Dedifferentiated amniotic fluid mesenchymal stem cell (primary cell): ENCODE results near the gene PCDH9.
A peak's percentile ranks its signal among the peaks of the same experiment; 100 is the strongest.

Experiments used
- DNase-seq: peaks from one replicate; pipeline ENCODE4 v3.0.0-alpha.2; 2016; ENCODE audit errors: extremely low spot score

The PCDH9 gene

DNA sequence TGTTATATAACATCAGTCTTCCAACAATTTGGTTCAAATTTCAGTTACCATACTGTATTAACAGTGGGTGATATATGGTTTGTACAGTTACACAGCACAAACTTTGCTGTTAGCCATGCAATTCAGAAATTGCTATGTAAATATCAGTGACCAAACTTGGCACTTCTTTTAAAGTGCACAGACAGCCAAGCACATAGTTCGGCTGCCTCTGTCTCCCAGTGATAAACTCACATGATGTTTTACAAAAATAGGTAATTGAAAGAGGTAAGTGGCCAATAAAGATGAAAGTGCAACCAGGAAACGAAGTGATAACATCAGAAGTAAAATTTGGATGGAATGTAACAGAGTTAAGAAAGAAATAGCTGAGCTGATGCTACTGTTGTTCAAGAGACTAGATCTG, 143.9 kb downstream of the PCDH9 start:
- no peak for DNase-seq

DNA sequence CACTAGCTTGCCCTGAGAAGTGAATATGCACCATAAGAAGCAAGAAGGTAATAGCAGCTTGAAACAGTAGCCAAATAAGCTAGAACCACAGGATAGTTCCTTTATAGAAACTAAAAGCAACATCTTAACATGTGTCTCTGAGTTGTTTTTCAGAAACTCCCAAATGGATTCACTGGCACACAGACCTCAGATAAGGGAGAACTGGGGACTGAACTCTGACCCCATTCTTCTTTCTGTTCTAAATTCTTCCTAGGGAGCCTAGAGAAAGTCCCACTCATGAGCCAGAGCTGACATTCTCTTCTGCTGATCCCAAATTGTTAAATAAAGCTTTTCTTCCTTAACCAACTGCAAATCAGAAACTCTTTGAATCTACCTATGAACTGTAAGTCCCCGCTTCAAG, 146.1 kb downstream of the PCDH9 start:
- DNase-seq = no peak

DNA sequence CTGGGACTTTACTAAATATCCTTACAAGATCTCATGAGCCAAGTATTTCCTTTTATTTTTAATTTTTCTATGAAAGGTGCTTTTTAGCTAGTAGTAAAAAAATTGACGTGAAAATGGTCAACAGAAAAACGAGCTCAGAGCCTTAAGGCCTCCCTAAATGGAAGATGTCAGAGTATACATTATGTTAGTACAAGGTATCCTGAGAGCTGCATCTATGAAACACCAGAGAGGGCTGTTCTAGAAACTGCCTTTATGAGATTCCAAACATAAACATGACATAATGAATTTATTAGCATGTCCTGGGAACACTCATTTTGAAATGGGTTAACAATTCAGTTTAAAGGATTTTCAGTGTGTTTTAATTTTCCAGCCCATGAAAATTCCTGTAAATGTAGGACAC, 146.6 kb downstream of the PCDH9 start:
- DNase-seq = no peak

DNA sequence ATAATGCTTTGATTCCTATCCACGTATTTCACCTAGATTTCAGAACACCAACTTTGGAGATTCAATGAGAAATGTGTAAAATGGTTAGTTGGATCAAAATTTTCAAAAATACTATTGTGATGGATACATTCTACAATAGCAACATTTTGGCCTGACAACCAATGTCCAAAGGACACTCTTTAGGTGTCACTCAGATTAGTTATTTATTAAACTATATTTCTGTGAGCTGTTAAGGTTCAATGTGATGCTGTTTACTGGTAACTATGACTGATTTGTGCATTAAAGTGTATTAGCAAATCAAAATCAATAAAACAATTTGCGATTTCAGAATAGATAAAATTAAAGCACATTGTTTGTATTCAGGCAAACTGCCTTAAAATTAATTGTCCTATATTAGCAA, 149.8 kb downstream of the PCDH9 start:
- DNase-seq = no peak

DNA sequence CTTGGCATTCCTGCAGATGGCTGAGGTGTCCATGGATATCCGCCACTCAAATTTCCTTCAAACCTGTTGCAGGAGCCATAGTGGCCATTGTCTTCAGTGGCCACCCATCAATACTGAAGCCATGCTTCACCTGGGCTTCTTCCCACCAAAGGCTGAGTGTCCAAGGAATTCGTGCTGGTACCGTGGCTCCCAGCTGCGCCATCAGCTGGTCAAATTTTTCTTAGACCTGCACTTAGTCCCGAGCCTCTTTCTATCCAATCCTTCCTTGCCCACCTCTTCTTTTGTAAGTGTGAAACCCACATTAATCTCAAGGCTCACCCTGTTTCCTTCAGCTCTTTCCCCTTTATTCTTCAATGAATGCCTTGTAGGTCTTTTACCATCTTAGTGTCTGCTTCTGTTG, 152.1 kb downstream of the PCDH9 start:
- DNase-seq = no peak

DNA sequence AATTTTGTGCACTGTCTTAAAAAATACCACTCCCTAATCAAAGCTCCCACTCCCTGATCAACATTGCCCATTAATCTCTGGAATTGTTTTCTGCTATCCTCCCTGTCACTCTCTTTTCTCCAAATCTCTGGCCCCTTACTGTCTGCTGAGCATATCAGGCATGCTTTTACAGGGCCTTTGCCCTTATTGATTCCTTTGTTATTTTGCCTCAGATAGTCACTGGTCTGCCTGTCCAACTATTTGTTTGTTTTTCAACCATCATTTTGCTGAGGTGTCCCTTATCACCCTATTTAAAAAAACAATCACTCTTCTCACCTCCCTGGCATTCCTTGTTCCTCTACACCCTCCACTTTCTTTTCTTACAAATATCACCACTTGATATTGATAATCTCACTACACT, 153.0 kb downstream of the PCDH9 start:
- no peak for DNase-seq

DNA sequence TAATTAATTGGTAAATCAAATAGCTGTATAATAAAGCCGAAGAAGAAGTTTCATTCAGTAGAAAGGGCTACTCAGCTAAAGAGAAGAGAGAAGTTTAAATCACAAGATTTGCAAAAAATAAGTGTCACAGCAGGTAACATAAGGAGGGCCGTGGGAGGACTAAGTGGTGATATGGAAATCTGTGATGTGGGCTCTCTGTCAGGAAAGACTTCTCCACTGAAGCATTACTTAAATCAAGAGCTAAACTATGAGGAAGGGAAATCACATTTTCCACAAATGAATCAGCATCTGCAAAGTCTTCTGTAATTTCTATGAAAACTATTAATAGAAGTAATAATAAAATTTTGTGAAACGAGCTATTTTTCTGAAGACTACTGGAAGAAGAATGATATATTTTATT, 153.8 kb downstream of the PCDH9 start:
- no peak for DNase-seq

DNA sequence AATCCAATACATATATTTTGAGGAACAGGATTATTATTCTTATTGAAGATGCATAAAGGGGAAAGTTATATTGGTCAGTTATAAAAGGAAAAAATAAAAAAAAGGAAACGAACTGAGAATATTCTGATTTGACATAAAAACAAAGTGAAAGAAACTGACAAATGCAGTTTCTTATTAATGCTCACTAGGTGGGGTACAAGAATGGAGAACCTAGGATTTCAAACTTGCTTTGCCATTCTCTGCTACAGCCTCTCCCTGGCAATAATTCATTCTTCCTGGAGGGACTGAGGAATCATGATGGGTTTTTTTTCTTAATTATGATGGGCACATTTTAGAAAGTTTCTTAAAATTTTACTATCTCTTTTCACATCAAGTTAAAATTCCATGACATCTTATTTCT, 154.9 kb downstream of the PCDH9 start:
- no peak for DNase-seq

DNA sequence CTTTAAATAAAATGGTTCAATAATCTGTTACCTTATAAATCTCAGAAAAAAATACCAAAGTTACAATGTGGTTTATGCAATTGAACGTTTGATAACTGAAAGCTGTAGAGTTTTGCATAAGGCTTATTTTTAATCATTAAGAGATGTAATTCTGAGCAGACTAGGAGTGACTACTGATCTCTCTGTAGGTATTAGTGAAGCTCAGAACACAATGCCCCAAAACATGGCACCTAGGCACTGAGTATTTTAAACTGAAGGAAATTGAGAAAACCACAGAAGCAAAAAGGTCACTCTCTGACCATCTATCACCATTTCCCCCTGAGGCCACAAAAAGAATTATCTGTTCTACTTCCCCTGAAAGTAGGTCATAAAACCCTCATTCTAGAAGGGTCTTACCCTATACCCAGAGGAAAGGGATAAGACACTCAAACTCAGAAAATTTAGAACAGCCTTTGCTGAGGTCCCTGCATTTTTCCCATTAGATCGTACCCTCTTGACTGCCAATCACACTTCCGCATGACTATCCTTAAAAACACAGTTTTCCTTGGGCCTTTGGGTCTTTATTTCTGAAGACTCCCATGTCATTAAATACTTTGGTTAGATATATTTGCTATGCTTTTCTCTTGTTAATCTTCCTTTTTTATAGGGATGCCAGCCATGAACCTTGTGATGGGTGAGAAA, 158.1 kb downstream of the PCDH9 start:
- DNase-seq = no peak

DNA sequence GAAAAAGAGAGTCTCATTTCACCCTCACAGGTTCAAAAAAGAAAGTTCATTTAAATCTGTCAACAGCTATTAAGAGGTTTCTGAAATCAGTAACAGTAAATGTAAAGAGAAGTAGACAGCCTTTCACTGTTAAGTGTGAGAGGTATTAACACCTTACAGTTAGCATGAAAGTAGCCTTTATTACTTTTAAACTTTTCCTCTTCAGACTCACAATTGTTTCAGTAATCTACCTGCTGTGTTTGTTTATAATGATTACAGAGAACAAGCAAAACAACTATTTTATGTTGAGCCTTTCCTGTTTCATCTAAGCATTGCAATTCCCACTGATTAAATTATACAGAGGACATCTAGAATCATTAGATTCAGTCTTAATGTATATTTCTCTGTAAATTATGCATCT, 159.8 kb downstream of the PCDH9 start:
- no peak for DNase-seq

DNA sequence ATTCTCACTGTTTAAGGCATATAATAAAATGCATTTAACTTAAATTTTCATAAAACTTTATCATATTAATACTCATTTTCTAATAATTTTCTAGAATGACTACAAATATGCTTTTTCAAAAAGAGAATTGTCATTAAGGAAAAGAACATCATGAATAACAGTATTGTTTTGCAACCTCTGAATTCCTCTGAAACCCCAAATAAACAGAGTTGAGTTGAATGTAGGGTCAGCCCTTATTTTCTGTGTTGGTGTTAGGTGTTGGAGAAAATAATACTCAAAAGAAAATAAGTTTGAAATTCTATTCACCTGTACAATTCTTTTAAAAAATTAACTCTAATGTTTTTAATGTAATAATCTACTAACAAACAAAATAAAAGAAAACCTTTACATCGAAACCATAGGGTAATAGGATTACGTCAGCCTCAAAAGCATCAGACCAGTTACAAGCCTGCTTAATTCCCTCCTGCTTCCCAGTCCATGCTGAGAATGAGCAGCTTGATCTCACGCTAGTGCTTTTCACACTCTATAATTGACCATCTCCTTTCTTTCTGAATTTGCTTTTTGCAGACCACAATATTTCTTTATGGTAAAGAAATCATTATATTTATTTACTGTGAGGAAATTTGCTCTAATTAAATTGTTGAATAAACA, 160.9 kb downstream of the PCDH9 start:
- DNase-seq = no peak

DNA sequence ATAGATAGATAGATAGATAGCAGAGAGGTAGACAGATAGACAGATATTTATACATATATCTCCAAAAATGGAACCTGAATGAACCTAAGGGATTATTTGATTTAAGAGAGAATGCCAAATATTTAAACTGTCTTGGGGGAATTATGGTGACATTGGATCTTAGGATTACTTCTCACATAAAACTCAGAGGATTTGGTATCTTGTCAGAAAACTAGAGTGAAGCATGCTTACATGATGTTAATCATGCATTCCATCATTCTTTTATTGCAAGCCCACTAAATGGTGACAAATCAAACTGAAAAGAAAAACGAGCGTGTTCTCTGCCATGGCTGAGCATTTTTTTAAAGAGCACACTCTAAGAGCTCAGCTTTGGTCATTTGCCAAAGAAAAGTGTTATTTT, 165.2 kb downstream of the PCDH9 start:
- no peak for DNase-seq

DNA sequence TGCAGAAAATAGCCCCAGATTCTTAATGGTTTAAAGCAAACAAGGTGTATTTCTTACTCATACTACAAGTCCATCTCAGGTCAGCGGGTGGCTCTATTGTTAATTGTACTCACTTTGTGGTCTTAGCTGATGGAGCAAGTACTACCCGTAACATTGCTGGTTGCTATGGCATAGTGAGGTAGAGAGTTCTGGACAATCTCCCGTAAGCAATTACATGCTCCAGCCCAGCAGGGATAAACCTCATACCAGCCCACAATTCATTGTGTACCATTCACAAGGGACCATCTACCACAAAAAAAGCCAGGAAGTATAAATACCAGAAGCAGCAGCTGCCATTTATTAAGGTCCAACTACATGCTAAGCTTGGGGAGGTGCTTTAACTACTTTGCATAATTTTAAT, 167.1 kb downstream of the PCDH9 start:
- DNase-seq = no peak

DNA sequence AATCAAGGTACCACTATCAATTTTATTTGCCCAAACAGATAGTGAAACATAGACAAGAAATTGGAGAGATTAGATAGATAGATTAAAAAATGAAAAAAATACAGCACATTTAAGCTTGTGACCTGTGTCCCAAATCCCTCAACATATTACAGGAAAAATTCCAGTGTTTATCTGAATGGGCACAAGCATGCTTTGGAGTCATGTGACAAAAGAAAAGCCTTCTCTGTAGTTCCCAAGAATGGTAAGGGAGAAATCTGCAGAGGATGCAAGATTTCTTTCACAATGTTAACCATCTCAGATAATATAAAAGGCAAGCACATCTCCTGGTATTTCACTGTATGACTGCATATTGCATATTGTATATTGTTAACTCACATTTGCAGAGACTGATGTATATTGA, 168.0 kb downstream of the PCDH9 start:
- DNase-seq = no peak

DNA sequence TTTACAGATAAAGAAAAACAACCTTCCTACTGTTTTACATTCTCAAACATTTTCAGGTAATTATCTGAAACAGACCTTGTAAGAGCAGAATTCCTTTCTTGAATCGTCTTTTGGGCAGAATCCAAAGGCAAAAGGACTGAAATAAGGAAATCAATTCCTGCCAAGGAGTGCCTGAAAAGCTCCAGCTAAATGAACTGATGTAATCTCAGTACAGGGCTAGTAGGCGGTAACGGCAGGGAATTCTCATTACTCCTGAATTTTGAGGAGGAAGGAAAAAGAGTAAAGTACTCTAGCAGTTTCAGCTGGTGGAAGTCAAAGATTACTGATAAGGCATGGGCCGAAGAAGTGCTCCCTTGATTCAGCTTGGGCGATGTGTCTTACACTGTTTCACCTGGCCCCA, 168.4 kb downstream of the PCDH9 start:
- DNase-seq = no peak

DNA sequence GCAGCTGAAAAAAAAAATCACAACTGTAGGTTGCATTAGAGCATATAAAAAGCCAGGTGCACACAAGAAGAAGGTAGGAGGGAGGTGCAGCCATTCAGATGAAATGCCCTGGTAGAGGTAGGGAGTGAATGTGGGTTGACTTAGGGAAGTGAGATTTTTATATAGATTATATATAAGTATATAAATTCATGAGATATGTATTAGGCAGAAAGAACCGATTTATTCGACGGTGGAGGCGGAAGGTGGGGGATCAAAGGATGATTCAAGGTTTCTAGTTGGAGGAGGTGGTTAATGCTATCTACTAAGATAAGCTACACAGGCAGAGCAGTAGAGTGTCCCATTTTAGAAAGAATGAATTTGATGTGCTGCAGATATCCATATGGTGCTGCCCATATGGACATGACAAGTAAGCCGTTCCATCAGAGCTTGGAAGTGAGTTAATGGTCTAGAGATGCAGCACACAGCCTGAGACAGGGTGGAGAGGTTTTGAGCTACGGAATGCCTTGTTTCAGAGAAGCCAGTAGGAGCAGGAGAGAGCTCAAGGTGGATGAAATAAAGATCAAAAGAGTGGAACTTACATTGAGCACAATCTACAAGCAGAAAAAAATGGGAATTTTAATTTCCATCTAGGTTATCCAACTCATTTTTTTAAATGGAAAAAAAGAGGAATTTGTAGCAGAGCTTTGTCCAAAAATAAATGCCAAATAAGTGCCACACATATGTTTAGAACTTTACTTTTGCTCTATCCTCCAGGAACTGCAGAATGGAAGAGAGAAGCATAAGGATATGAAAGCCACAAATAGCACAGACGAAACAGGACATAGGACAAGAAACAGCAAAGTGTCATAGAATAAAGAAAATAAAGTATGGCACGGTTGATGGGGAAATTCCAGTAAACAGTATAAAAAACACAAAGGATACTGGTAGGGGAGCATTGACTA, 177.3 kb downstream of the PCDH9 start:
- no peak for DNase-seq

DNA sequence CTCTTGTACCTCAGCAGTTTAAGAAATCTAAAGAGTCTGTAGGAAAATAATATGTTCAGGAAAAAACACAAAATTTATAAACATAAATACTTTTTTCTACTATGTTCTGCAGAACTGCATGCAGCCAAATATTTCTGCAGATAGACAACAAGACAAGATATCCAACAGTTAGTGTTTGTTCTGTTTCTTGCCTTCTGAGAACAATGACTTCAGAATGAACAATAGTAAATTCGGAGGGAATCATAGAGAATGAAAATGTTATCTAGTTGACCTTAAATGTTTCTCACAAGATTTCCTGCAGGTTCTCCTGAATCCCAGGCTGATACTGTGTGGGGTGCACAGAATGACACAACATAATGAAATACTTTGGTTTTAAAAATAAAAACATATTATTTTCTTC, 180.4 kb downstream of the PCDH9 start:
- no peak for DNase-seq

DNA sequence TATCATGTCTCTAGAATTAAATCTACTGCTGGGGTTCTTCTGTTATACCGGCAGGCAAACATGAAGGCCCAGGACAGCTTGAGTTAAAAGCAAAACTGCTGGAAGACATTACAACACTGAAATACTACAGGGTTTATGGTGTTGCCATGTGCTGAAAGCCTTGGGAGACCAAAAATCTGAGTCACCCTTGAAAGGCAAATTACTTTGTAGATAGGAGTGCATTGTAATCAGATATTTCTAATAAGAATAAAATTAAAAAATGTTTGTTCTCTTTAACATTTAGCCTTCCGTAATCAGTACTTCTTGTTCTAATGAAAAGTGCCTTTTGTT, 181.3 kb downstream of the PCDH9 start:
- peak; percentile 57 for DNase-seq

DNA sequence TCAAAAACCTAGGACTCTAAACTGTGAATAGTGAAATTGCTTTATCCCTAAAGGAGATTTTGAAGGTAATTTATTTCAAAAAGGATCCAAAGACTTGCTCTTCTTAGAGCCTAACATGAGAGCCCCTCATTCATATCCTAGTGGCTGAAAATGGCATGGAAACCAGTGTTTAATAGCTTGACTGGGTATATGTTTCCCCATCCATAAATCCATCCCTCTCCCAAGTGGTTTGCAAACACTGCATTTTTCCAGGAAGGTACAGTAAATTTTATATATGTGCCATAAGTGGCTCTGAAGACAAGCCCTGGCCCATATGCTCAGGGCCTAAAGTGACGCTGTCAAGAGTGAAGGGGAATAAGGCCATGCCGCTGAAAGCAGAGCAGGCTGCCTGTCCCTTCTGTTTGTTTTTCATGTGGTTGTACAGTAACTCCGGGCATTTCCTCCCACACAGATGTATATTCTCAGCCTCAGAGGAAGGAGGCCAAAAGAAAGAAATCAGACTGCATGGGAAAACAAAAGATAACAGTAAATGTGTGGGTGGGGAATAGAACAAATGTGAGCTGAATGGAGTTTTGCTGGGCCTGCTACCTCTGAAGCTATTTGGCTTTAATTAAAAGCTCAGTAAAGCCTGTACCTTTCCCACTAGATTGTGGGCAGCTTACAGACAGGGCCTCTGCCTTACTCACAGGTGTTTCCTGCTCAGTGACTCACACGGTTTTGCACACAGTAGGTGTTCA, 181.9 kb downstream of the PCDH9 start:
- DNase-seq = peak; percentile 67

DNA sequence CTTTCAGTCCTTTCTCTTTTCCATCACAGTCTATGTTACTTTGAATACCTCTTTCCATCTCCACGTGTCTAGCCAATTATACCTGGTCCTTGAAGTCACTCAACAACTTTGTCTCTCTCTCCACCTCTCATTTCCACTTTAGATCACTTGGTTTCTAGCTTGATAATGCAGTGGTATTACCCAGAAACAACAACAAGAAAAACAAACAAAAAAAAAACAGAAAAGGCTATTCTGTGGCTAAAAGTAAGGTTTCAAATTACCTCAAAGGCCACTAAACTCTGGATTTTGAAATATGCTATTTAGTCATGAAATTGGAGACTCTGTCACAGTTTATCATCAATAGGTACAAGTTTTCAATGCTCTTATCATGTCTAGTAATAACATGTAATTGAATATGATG, 184.8 kb downstream of the PCDH9 start:
- no peak for DNase-seq

DNA sequence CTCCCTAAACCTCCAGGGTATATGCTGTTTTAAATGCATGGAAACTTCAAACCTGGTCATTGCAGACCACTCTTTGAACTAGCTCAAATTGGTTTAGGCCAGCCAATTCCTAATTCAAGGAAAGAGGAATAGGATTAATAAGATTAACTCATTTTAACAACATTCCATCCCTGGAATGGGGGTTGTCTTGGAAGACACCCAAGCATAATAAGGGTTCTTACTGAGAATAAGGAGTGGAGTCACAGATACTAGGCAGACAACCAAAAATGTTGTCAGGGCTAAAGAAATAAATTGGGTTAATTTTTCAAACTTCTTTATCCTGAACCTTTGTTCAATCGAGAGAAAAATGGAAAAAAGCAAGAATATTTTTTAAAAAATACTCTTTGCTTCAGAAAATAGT, 186.2 kb downstream of the PCDH9 start:
- no peak for DNase-seq

DNA sequence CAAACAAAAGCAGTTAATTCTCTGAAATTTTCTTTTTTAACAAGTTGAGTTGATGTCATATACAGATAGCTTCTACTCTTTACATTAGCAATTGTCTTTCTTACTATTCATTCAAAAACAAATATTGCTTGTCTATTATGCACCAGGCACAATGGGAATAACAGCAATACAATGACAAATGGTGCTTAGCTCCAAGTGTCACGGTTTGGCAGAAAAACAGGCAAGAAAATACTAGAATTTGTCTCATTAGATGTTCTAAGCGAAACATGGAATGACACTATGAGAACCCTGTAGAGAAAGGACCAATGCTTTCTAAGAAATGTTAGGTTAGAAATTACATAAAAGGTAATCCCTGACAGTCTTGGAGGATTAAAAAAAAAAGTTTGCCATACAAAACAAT, 187.6 kb downstream of the PCDH9 start:
- no peak for DNase-seq
